Esophagus squamous epithelium (tissue), 4 donors: ENCODE results near the gene RGS17.

Experiments used
- CTCF ChIP-seq, 6 experiments: fragments of 450-650 bp in 4 of 6; fragments of 200-600 bp in 2 of 6; sonication (generic) in 2 of 6; IDR thresholded peaks; one replicate each; pipeline ENCODE4 v1.5.1; 2016 to 2019; ENCODE audit warnings: antibody characterized with exemption in 6 of 6, mild to moderate bottlenecking in 4 of 6, moderate library complexity in 4 of 6
- POLR2A ChIP-seq, 4 donors: fragments of 450-650 bp; IDR thresholded peaks; one replicate each; pipeline ENCODE4 v1.6.1; 2017; ENCODE audit warnings: antibody characterized with exemption in 4 of 4, mild to moderate bottlenecking in 4 of 4, moderate library complexity in 3 of 4

- TF ChIP-seq CTCF (IDR thresholded peaks at IDR 0.05): no peak
- no peak for TF ChIP-seq POLR2A (IDR thresholded peaks at IDR 0.05)
These were observed 171.7 kb downstream of the RGS17 start for GRCh38 chr6:152959333-152959732.
